ENCODE results near the gene ABCD1.
A peak's percentile ranks its signal among the peaks of the same experiment; 100 is the strongest.
"Not testable (repeated sequence)": the region's sequence is repeated elsewhere in the genome, so short reads cannot be mapped to it uniquely, and the experiment has no call there.

ABCD1 gene

DNA sequence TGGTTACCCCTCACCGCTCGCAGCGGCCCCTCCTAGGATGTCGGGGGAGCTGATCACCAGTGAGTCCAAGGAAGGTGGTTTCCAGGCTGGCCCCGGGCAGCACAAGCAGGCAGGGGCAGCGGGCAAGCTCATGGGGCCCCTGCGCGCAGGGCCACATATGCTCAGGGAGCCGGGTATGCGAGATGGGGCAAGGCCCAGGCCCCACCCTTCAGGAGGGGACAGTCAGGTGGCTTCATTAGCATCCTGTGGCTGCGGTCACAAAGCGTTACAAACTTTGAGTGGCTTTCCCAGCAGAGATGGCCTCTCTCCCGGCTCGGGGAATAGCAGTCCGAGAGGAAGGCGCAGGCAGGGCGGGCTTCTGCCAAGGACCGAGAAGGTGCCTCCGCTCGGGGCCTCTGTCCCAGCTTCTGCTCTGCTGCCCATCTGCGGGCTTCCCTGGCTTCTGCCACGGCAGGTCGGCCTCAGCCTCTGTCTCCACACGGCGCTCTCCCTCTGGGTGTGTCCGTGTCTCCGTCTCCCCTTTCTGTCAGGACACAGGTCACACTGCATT lies 13.5 kb downstream of the ABCD1 start:
- no peak overlapping the region for H3K27ac Mint-ChIP-seq

GRCh38 chrX:153739754-153740486 lies 15.3 kb downstream of the ABCD1 start:
- Mint-ChIP-seq H3K27me3 (peaks cover 4 to 6% of the 10 kb centered on the region in 2 donors), H3K36me3 (ENCODE audit: insufficient read depth) (peaks cover 6% of the 10 kb centered on the region), H3K4me3 (peak overlapping the region; percentile 37 to 76), H3K27ac (peak overlapping the region in 1 of 2 donors; percentile 20), H3K9me3 (no peaks in the 10 kb centered on the region), H3K4me1 (ENCODE audit: low read depth in 2 of 2) (peaks cover 6 to 19% of the 10 kb centered on the region in 2 donors)
- ATAC-seq (replicated peaks) (peak; percentile 66), DNase-seq (no peak)

More for the DNA sequence above, 13.5 kb downstream of the ABCD1 start:
- H3K36me3 Mint-ChIP-seq (ENCODE audit: insufficient read depth) = peaks cover 10% of the 10 kb centered on the region
- DNase-seq = no peak
- no peak for ATAC-seq (replicated peaks)
- H3K4me3 Mint-ChIP-seq = no peak overlapping the region
- no peaks in the 10 kb centered on the region for H3K9me3 Mint-ChIP-seq
- H3K27me3 Mint-ChIP-seq = no peaks in the 10 kb centered on the region
- peaks cover 6 to 22% of the 10 kb centered on the region in 2 donors for H3K4me1 Mint-ChIP-seq (ENCODE audit: low read depth in 2 of 2)

DNA sequence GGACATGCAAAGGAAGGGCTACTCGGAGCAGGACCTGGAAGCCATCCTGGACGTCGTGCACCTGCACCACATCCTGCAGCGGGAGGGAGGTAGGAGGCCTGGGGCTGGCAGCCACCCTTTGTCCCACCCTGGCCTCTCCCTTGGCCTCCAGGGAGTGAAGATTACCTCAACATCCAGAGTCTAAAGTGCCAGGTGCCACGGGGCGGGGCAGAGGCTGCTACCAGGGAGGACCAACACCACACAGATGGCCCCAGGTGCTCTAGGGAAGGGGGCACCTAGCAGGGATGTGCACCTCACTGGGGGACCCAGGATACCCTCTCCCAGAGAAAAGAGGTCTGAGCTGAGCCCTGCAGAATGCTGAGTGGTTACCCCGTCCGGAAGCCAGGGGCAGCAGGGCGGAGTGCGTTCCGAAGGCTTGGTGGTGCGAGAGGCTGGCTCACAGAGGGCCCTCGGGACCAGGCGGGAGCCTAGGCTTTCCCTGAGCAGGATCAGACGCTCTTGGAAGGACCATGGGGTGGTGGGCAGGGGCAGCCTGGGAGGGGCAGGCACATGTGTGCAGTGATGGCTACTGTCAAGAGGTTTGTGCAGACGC lies 16.1 kb downstream of the ABCD1 start:
- no peak for ATAC-seq (replicated peaks)
- peak overlapping the region in 1 of 2 donors; percentile 62 for H3K27ac Mint-ChIP-seq
- H3K4me3 Mint-ChIP-seq = peak overlapping the region in 1 of 2 donors; percentile 76
- peaks cover under 1 to 11% of the 10 kb centered on the region in 2 donors for H3K4me1 Mint-ChIP-seq (ENCODE audit: low read depth in 2 of 2)
- peaks cover 6% of the 10 kb centered on the region for H3K36me3 Mint-ChIP-seq (ENCODE audit: insufficient read depth)
- no peaks in the 10 kb centered on the region for H3K9me3 Mint-ChIP-seq
- peaks cover 4 to 9% of the 10 kb centered on the region in 2 donors for H3K27me3 Mint-ChIP-seq
- no peak for DNase-seq

GRCh38 chrX:153741446-153741845 lies 16.8 kb downstream of the ABCD1 start:
- H3K4me3 Mint-ChIP-seq = peak overlapping the region in 1 of 2 donors; percentile 76
- H3K36me3 Mint-ChIP-seq (ENCODE audit: insufficient read depth) = peaks cover 6% of the 10 kb centered on the region
- H3K4me1 Mint-ChIP-seq (ENCODE audit: low read depth in 2 of 2) = peaks cover 0 to 12% of the 10 kb centered on the region in 2 donors
- H3K27me3 Mint-ChIP-seq = peaks cover 9 to 16% of the 10 kb centered on the region in 2 donors
- DNase-seq (no peak), ATAC-seq (replicated peaks) (no peak)
- H3K9me3 Mint-ChIP-seq = no peaks in the 10 kb centered on the region
- peak overlapping the region in 1 of 2 donors; percentile 62 for H3K27ac Mint-ChIP-seq

DNA sequence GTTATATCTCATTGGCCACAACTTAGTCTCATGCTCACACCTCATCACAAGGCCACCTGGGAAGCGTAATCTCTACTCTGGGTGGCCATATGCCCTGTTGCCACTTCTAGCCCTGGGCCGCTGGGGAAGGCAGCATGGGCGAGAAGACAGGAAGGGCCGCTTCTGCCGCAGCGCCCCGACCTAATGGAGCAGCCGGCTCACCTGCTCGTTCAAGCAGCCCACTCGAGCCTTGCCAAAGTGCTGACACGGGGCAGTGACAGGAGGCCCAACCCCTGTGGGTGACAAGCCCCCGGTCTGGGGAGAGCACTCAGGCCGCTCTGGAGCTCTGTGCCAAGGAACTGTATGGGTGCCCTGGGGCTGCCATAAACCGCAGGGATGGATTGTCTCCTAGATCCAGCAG lies 17.5 kb downstream of the ABCD1 start:
- not testable (repeated sequence) for DNase-seq; H3K9me3 Mint-ChIP-seq; ATAC-seq (replicated peaks); H3K4me3 Mint-ChIP-seq; H3K4me1 Mint-ChIP-seq (ENCODE audit: low read depth in 2 of 2); H3K36me3 Mint-ChIP-seq (ENCODE audit: insufficient read depth); H3K27ac Mint-ChIP-seq
- H3K27me3 Mint-ChIP-seq = peaks cover 13 to 20% of the 10 kb centered on the region in 2 donors

GRCh38 chrX:153742796-153743467 lies 18.3 kb downstream of the ABCD1 start:
- not testable (repeated sequence) for H3K36me3 Mint-ChIP-seq (ENCODE audit: insufficient read depth); H3K4me3 Mint-ChIP-seq; H3K4me1 Mint-ChIP-seq (ENCODE audit: low read depth in 2 of 2); H3K27ac Mint-ChIP-seq; ATAC-seq (replicated peaks); DNase-seq; H3K9me3 Mint-ChIP-seq
- H3K27me3 Mint-ChIP-seq = peaks cover 13 to 20% of the 10 kb centered on the region in 2 donors

GRCh38 chrX:153743468-153744209 lies 19.0 kb downstream of the ABCD1 start:
- DNase-seq; H3K36me3 Mint-ChIP-seq (ENCODE audit: insufficient read depth); H3K4me1 Mint-ChIP-seq (ENCODE audit: low read depth in 2 of 2); H3K4me3 Mint-ChIP-seq; ATAC-seq (replicated peaks); H3K9me3 Mint-ChIP-seq; H3K27ac Mint-ChIP-seq: not testable (repeated sequence)
- H3K27me3 Mint-ChIP-seq = peaks cover 13 to 20% of the 10 kb centered on the region in 2 donors

- ATAC-seq (replicated peaks) (no peak), DNase-seq (no peak)
- H3K36me3 Mint-ChIP-seq (ENCODE audit: insufficient read depth) = peaks cover 4% of the 10 kb centered on the region
- no peak overlapping the region for H3K4me3 Mint-ChIP-seq
- no peaks in the 10 kb centered on the region for H3K9me3 Mint-ChIP-seq
- peaks cover 0 to 9% of the 10 kb centered on the region in 2 donors for H3K4me1 Mint-ChIP-seq (ENCODE audit: low read depth in 2 of 2)
- no peak overlapping the region for H3K27ac Mint-ChIP-seq
- H3K27me3 Mint-ChIP-seq = peaks cover 13 to 26% of the 10 kb centered on the region in 2 donors
These were observed 19.8 kb downstream of the ABCD1 start for GRCh38 chrX:153744210-153745066.

- not testable (repeated sequence) for H3K9me3 Mint-ChIP-seq; H3K4me1 Mint-ChIP-seq (ENCODE audit: low read depth in 2 of 2); DNase-seq; H3K27ac Mint-ChIP-seq; ATAC-seq (replicated peaks); H3K36me3 Mint-ChIP-seq (ENCODE audit: insufficient read depth); H3K4me3 Mint-ChIP-seq
- H3K27me3 Mint-ChIP-seq = peaks cover 13 to 32% of the 10 kb centered on the region in 2 donors
These were observed 20.4 kb downstream of the ABCD1 start for GRCh38 chrX:153745067-153745433.

DNA sequence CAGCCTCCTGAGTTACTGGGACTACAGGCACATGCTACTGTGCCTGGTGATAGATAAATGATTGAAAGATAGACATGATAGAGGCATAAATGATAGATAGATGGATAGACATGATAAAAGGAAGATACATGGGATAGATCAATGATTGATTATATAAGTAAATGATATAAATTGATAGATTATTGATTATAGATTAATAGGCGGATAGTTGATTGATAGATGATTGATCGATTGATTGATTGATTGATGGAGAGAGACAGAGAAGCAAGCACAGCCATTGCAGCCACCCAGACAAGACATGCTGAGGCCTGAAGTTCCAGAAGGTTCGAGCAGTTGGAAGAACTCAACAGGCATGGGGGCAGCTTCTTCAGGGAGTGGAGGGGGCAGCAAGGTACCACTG lies 21.7 kb downstream of the ABCD1 start:
- Mint-ChIP-seq H3K9me3 (no peaks in the 10 kb centered on the region), H3K4me3 (no peak overlapping the region), H3K4me1 (ENCODE audit: low read depth in 2 of 2) (peaks cover 0 to 1% of the 10 kb centered on the region in 2 donors), H3K27me3 (peaks cover 13 to 35% of the 10 kb centered on the region in 2 donors), H3K27ac (no peak overlapping the region), H3K36me3 (ENCODE audit: insufficient read depth) (no peaks in the 10 kb centered on the region)
- no peak for DNase-seq
- no peak for ATAC-seq (replicated peaks)

DNA sequence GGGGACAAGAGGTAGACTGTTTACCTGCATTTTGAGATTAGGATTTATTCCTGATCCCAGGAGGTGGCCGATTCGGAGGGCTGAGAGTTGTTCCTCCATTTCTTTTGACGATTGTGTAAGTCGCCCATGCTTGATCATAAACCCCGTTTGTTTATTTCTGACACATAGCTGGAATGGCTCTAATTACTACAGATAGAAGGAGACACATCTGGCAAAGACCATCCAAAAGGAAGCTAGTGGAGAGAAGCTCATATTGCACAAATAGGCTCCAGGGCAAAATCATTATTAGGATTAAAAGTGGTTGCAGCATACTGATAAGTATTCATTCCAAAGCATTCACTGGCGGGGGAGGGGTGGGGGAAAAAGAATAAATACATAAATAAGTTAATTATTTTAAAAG lies 22.3 kb downstream of the ABCD1 start:
- not testable (repeated sequence) for H3K4me1 Mint-ChIP-seq (ENCODE audit: low read depth in 2 of 2); H3K27ac Mint-ChIP-seq

DNA sequence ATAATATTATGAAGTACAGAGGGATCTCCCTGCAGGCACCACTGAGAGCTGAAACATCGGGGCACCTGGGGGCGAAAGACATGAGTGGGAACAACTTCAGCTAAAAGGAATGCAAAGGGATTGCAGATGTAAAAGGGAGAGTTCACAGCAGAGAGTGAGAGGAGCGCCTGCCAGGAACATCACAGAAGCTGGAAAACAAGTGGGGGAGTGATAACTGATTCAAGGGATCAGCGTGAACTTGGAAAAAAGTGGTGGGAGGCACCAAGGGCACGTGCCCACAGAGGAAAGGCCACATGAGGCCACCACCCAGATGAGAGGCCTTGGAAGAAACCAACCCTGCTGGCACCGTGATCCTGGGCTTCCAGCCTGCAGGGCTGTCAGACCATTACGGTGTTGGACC lies 24.4 kb downstream of the ABCD1 start:
- H3K27ac Mint-ChIP-seq; H3K4me3 Mint-ChIP-seq; H3K9me3 Mint-ChIP-seq; H3K4me1 Mint-ChIP-seq (ENCODE audit: low read depth in 2 of 2); H3K36me3 Mint-ChIP-seq (ENCODE audit: insufficient read depth); ATAC-seq (replicated peaks); DNase-seq: not testable (repeated sequence)
- peaks cover 13 to 35% of the 10 kb centered on the region in 2 donors for H3K27me3 Mint-ChIP-seq

More for the DNA sequence above, 22.3 kb downstream of the ABCD1 start:
- DNase-seq; ATAC-seq (replicated peaks); H3K4me3 Mint-ChIP-seq; H3K9me3 Mint-ChIP-seq; H3K36me3 Mint-ChIP-seq (ENCODE audit: insufficient read depth): not testable (repeated sequence)
- peaks cover 13 to 35% of the 10 kb centered on the region in 2 donors for H3K27me3 Mint-ChIP-seq

Measured in effector memory CD8-positive, alpha-beta T cell (primary cell).